ENCODE measurements around the gene SPATA21.

The SPATA21 gene

GRCh38 chr1:16433030-16433429 is 4.2 kb downstream of the SPATA21 start:
- H3K4me3 ChIP-seq (replicated peaks; ENCODE audit: low read depth, low read length): no peak overlapping the region
- DNase-seq (ENCODE audit: extremely low read depth, low read depth): no peak
- TF ChIP-seq CTCF (IDR thresholded peaks at IDR 0.05; ENCODE audit: low read depth, low read length, missing control alignments): no peak

GRCh38 chr1:16430606-16431005 is 6.6 kb downstream of the SPATA21 start:
- no peak overlapping the region for H3K4me3 ChIP-seq (replicated peaks; ENCODE audit: low read depth, low read length)
- no peak for TF ChIP-seq CTCF (IDR thresholded peaks at IDR 0.05; ENCODE audit: low read depth, low read length, missing control alignments)
- DNase-seq (ENCODE audit: extremely low read depth, low read depth): no peak

- TF ChIP-seq CTCF (IDR thresholded peaks at IDR 0.05; ENCODE audit: low read depth, low read length, missing control alignments): no peak
- no peak for DNase-seq (ENCODE audit: extremely low read depth, low read depth)
- no peak overlapping the region for H3K4me3 ChIP-seq (replicated peaks; ENCODE audit: low read depth, low read length)
Observed at GRCh38 chr1:16425125-16426025, 11.8 kb downstream of the SPATA21 start.

- DNase-seq (ENCODE audit: extremely low read depth, low read depth): no peak
- no peak overlapping the region for H3K4me3 ChIP-seq (replicated peaks; ENCODE audit: low read depth, low read length)
- no peak for TF ChIP-seq CTCF (IDR thresholded peaks at IDR 0.05; ENCODE audit: low read depth, low read length, missing control alignments)
Observed at GRCh38 chr1:16422041-16422440, 15.2 kb downstream of the SPATA21 start.

- TF ChIP-seq CTCF (IDR thresholded peaks at IDR 0.05; ENCODE audit: low read depth, low read length, missing control alignments): no peak
- no peak for DNase-seq (ENCODE audit: extremely low read depth, low read depth)
- H3K4me3 ChIP-seq (replicated peaks; ENCODE audit: low read depth, low read length): no peak overlapping the region
Observed at GRCh38 chr1:16421201-16421600, 16.0 kb downstream of the SPATA21 start.

GRCh38 chr1:16420424-16421118 is 16.7 kb downstream of the SPATA21 start:
- H3K4me3 ChIP-seq (replicated peaks; ENCODE audit: low read depth, low read length): no peak overlapping the region
- TF ChIP-seq CTCF (IDR thresholded peaks at IDR 0.05; ENCODE audit: low read depth, low read length, missing control alignments): no peak
- no peak for DNase-seq (ENCODE audit: extremely low read depth, low read depth)
